HS-27A (cell line): ENCODE measurements around the gene FPR1.
A peak's percentile ranks its signal among the peaks of the same experiment; 100 is the strongest.

Experiments used
- DNase-seq: peaks from one replicate; pipeline ENCODE4 v3.0.0-alpha.2; 2012; ENCODE audit warnings: low read depth, missing footprints

Gene FPR1

GRCh38 chr19:51737389-51737788, 14.3 kb downstream of the FPR1 start:
- DNase-seq: no peak

GRCh38 chr19:51735759-51736449, 15.8 kb downstream of the FPR1 start:
- peak; percentile 75 for DNase-seq

- no peak for DNase-seq
Observed at GRCh38 chr19:51733742-51734522, 17.7 kb downstream of the FPR1 start.

- no peak for DNase-seq
Observed at GRCh38 chr19:51729781-51730180, 21.9 kb downstream of the FPR1 start.

GRCh38 chr19:51727349-51727880, 24.3 kb downstream of the FPR1 start:
- peak; percentile 64 for DNase-seq

- no peak for DNase-seq
Observed at GRCh38 chr19:51726049-51726448, 25.6 kb downstream of the FPR1 start.

- DNase-seq: no peak
Observed at GRCh38 chr19:51724543-51724942, 27.1 kb downstream of the FPR1 start.

GRCh38 chr19:51722492-51722891, 29.2 kb downstream of the FPR1 start:
- no peak for DNase-seq

GRCh38 chr19:51721905-51722304, 29.8 kb downstream of the FPR1 start:
- DNase-seq: no peak

- DNase-seq: no peak
Observed at GRCh38 chr19:51719251-51719988, 32.3 kb downstream of the FPR1 start.

GRCh38 chr19:51716925-51717324, 34.8 kb downstream of the FPR1 start:
- no peak for DNase-seq

- no peak for DNase-seq
Observed at GRCh38 chr19:51715850-51716249, 35.8 kb downstream of the FPR1 start.

GRCh38 chr19:51714848-51715247, 36.8 kb downstream of the FPR1 start:
- no peak for DNase-seq

- DNase-seq: no peak
Observed at GRCh38 chr19:51713319-51714285, 38.1 kb downstream of the FPR1 start.

GRCh38 chr19:51712461-51713081, 39.1 kb downstream of the FPR1 start:
- DNase-seq: no peak

- DNase-seq: no peak
Observed at GRCh38 chr19:51711702-51712101, 40.0 kb downstream of the FPR1 start.

GRCh38 chr19:51710163-51710562, 41.5 kb downstream of the FPR1 start:
- no peak for DNase-seq

GRCh38 chr19:51709575-51709974, 42.1 kb downstream of the FPR1 start:
- no peak for DNase-seq

GRCh38 chr19:51708811-51709210, 42.9 kb downstream of the FPR1 start:
- DNase-seq: no peak

GRCh38 chr19:51706885-51707284, 44.8 kb downstream of the FPR1 start:
- DNase-seq: no peak

- DNase-seq: no peak
Observed at GRCh38 chr19:51706296-51706695, 45.4 kb downstream of the FPR1 start.
